Ovary (tissue), 1 donor: ENCODE data around the gene ZNF362.

Source experiments
- EP300 ChIP-seq: sonication (generic); formaldehyde crosslinking; IDR thresholded peaks from one replicate; pipeline ENCODE4 v1.6.1; 2017; ENCODE audit warnings: antibody characterized with exemption
- POLR2A ChIP-seq: fragments of 450-650 bp; IDR thresholded peaks from one replicate; pipeline ENCODE4 v1.6.1; 2017; ENCODE audit warnings: antibody characterized with exemption, mild to moderate bottlenecking, moderate library complexity

DNA sequence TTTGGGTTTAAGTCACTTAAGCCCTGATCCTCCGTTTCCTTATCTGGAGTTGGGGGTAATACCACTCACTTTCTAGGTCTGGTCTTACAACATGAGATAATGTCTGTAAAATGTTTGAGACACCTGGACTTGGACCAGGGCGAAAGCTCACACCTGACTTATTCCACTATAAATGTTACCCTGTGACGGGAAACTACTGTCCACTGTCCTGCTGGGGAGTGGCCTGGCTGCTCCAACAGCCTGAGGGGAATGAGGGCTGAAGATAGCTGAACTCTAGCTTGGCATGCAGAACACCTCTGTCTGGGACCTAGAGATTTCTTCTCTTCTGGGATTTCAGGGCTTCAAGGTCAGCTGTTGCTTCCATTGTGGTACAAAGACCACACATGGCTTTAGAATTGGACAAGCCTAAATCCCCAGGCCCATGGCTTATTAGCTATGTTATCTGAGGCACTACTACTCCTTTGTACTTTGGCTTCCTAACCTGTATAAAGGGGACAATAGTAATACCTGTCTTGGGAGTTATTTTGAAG, 74.1 kb downstream of the ZNF362 start:
- TF ChIP-seq EP300 (no peak), POLR2A (no peak)
